Left renal cortex interstitium (tissue), 4 donors: Measurements from ENCODE around the gene ZNF3. TPM values are rescaled to one million over a fixed set of nuclear protein-coding genes. Genes with fewer than 3 reads are reported as not detected.

Experiments
- DNase-seq, 4 donors: peaks; one replicate each; pipeline ENCODE4 v3.0.0-alpha.2; 2013; ENCODE audit warnings: low read depth in 4 of 4, low spot score in 2 of 4, missing footprints in 1 of 4
- polyA plus RNA-seq, 4 donors: library from polyadenylated mRNA; unstranded; fragments of 120-200 nt; gene quantifications; one replicate each; pipeline ENCODE4 v1.2.1, GENCODE V29; 2013; ENCODE audit not compliant: insufficient read length in 4 of 4

The ZNF3 gene
- polyA plus RNA-seq, 4 donors, result 46.5 to 57.6 (median 51.6) TPM

DNA sequence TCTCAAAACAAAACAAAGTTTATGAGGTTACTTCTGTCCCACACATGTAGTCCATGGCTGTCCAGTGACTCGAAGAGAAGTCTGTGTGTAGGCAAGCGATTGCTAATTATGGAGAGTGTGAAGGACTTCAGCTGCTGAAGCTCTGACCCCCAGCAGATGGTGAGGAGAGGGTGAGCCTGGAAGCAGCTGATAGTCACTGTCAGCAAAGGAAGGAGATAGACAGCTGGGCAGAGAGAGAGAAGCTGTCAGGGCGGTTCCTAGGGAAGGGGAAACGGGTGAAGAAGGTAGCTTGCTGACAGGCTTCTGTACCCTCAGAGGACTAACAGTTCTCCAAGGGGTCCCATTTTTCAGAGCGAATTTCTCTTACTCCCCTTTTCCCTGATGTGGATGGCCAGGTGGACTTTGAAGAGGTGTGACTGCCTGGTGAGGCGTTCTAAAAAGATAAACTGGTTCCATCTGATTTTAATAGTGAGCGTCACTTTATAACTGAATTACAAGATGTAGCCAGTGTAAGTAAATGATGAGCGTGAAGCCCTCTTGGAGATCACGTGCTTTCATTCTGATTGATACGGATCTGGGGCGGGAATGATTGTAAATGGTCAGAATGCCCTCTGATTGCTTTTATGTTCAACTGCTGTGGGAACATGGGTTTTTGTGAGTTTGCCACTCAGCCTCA, 19.9 kb downstream of the ZNF3 start:
- no peak for DNase-seq

- no peak for DNase-seq
These were observed 22.2 kb downstream of the ZNF3 start for GRCh38 chr7:100059251-100059739.

DNA sequence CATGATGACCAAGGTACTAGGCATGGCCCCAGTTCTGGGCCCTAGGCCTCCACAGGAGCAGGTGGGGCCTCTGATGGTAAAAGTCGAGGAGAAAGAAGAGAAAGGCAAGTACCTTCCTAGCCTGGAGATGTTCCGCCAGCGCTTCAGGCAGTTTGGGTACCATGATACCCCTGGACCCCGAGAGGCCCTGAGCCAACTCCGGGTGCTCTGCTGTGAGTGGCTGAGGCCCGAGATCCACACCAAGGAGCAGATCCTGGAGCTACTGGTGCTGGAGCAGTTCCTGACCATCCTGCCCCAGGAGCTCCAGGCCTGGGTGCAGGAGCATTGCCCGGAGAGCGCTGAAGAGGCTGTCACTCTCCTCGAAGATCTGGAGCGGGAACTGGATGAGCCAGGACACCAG, 24.5 kb downstream of the ZNF3 start:
- DNase-seq, result no peak

DNA sequence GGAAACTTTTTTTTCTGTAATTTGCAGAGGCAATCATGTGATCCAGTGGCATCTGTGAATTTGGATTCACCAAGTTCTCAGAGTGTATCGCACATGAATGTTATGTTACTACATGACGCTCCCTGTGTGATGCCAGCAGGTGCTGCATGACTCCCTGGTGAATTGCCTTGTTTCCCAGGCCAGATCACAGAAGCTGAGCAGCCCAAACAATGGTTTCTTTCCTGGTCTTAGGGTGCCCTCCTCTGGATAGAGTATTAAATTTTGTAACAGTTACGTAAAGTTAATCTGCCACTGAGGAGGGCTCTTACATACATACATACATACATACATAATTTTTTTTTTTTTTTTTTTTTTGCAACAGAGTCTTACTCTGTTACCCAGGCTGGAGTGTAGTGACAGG, 28.3 kb downstream of the ZNF3 start:
- DNase-seq, result peak in 1 of 4 donors; percentile 23

DNA sequence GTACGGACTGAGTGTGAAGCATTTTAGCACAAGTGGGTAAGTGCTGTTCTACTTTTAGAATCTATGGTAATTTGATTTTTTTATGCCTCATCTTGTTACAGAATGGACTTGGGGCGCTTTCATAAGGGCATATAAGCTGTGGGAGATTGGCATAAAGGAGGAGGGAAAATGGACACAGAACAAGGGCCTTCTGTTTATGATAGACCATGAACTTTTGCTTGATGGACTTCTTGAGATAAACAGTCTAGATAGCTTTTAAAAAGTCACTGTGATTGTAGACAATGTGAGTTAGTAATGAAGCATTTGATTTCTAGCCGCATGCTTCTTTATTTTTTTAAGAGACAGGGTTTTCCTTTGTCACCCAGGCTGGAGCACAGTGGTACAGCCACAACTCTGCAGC, 29.9 kb downstream of the ZNF3 start:
- DNase-seq, result no peak

DNA sequence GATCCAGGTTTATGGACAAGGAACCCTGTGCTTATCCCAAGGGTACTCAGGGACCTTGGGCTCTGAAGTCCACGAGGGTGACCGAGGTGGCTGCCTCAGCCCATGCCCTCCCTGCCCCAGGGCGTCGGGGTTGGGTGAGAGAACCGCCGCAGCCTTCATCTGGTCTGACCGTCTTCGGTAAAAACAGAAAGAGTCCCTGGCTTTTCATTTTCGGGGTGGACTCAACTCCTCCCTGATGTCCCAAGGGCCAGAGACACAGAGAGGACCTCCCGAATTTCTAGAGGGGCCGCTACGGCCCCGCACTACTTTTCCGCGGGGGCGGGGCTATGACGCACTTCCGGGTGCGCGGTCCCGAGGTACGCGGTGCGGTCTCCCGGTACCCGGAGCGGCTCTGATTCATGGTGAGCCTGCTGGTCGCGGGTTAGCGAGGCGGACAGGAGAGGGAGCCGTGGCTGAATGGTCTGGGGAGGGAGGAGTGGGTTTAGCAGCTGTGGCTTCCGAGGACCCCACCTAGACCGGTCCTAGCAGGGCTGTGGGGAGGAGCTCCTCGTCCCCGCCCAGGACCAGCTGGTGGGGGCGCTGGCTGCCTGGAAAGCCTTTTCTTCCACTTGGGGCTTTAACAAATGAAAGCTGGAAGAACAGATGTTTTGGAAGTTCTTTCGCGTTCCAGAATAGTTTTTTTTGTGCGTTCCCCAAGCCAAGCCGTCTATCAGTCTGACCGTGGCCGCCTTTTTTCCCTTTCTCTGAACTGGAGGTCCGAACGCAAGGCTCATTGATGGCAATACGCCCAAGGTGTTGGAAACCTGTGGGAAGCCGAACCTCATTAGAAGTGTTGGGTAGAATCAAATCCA, 31.9 kb downstream of the ZNF3 start, which contains the start of gene ZSCAN21:
ZSCAN21 (plus strand) TSS at position 334 of the 851 bp plus-strand sequence. CDS start 7,233 bp downstream, outside the sequence.
- DNase-seq, result peak; percentile 75 to 81 (median 80)

GRCh38 chr7:100048680-100049079, 32.8 kb downstream of the ZNF3 start:
- no peak for DNase-seq

GRCh38 chr7:100044718-100045117, 36.8 kb downstream of the ZNF3 start:
- no peak for DNase-seq

- DNase-seq, result no peak
These were observed 40.9 kb downstream of the ZNF3 start for GRCh38 chr7:100040575-100040974.

DNA sequence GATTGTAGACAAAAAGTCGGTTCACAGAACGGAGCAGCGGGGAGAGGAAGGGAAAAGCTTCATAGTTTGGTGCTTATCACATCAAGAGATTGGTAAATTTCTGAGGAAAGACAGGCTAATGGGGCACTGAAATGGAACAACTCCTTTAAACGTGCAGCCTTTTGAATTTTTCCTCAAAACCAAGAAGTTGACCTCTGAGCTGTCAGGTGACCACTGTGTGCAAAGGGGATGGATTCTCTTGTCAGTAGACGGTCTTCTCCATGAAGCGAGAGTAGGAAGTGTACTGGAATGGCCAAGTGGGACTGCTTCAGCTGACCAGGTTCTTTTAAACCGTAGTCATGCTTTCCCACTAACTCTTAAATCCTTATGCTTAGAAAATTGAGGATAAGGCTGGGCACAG, 43.2 kb downstream of the ZNF3 start:
- no peak for DNase-seq

GRCh38 chr7:100035876-100036275, 45.6 kb downstream of the ZNF3 start:
- no peak for DNase-seq

DNA sequence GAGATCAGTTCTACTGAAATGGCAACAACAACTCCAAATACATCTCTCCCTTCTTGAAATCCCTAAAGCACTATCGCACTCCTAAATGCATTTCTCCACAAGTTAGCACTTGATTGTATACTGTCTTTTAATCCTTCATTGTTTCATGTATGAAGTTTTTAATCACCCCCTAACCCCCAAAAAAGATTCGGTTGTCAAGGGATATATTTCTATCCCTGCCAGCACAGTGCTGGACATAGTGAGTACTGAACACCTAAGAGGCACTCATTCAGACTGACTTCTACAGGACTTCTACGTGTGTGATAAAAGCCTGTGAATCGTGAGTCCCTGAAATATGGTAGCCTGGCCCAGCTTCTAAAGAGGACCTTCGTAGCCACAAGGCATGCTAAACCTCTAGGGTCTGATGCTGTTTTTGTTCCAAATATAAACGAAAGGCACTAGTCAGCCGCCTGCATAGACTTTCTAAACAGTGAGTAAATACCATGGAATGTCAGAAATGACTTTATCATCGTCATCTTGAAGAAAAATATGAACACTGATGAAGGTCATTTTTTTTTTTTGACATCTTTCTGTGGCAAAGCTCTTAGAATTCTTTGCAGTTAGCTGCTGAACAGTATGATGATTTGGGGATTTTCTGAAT, 46.5 kb downstream of the ZNF3 start:
- no peak for DNase-seq

- no peak for DNase-seq
These were observed 48.0 kb downstream of the ZNF3 start for GRCh38 chr7:100033526-100033925.

- no peak for DNase-seq
These were observed 51.9 kb downstream of the ZNF3 start for GRCh38 chr7:100029596-100029995.

- no peak for DNase-seq
These were observed 54.3 kb downstream of the ZNF3 start for GRCh38 chr7:100027197-100027596.

DNA sequence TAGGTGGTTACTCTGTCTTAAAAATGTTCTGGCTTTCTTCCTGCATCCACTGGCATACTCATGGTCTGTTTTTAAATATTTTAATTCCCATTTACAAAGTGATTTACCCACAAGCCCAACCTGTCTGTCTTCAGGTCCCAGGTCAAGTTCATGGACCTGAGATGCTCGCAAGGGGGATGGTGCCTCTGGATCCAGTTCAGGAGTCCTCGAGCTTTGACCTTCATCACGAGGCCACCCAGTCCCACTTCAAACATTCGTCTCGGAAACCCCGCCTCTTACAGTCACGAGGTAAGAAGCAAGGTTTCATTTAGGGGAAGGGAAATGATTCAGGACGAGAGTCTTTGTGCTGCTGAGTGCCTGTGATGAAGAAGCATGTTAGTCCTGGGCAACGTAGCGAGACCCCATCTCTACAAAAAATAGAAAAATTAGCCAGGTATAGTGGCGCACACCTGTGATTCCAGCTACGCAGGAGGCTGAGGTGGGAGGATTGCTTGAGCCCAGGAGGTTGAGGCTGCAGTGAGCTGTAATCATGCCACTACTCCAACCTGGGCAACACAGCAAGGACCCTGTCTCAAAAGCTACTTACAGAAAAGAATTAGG, 57.4 kb downstream of the ZNF3 start:
- no peak for DNase-seq

- DNase-seq, result no peak
These were observed 58.0 kb downstream of the ZNF3 start for GRCh38 chr7:100023526-100023925.

- DNase-seq, result no peak
These were observed 58.9 kb downstream of the ZNF3 start for GRCh38 chr7:100022621-100023020.

DNA sequence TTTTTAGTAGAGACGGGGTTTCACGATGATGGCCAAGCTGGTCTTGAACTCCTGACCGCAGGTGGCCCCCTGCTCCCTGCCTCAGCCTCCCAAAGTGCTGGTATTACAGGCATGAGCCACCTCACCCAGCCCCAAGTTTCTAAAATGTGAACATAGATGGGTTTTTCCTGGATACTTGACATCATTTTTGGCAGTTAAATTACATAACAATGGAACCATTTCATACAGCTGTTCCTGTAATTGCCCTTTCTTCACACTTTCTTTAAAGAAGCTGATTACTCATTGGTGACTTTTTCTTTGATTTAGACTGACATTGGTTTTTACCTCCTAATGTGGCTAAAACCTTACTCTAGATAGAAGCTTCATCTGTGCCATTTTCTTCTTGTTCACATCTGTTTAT, 60.2 kb downstream of the ZNF3 start:
- no peak for DNase-seq
